T-cell (primary cell): Measurements from ENCODE around the gene GPC5. TPM values are rescaled to one million over a fixed set of nuclear protein-coding genes. Genes with fewer than 3 reads are reported as not detected.
"Not testable (repeated sequence)": the region's sequence is repeated elsewhere in the genome, so short reads cannot be mapped to it uniquely, and the experiment has no call there.

Experiments used
- ATAC-seq, 4 experiments: fragments of 200-7000 bp in 3 of 4; fragments of 150-1000 bp in 1 of 4; cut with Tn5 transposase; replicated peaks in 1 of 4; 1 replicate in 3 of 4; 2 replicates in 1 of 4; pipeline ENCODE4 v1.10.0; 2021; ENCODE audit warnings: moderate library complexity in 3 of 4, mild to moderate bottlenecking in 2 of 4, moderate number of reproducible peaks in 1 of 4
- CTCF ChIA-PET, 2 donors: fragments of 300-600 bp; sonication (Branson Sonifier 250); formaldehyde crosslinking; loops; one replicate each; lab custom pipeline; 2022; ENCODE audit warnings: antibody characterized with exemption in 2 of 2; lab: Charles Lee
- POLR2A ChIA-PET, 2 donors: fragments of 300-600 bp; sonication (Branson Sonifier 250); formaldehyde crosslinking; loops; one replicate each; lab custom pipeline; 2022; ENCODE audit warnings: antibody characterized with exemption in 2 of 2; lab: Charles Lee
- DNase-seq, 35 experiments: peaks; one replicate each; pipeline versions ENCODE4 v3.0.0 to v3.0.0-alpha.2; 2013 to 2023
- H3K27ac ChIP-seq: one replicate; pipeline ENCODE4 v1.5.1; 2013; ENCODE audit warnings: low read length
- H3K27me3 ChIP-seq, 2 experiments: replicated peaks in 1 of 2; 1 replicate in 1 of 2; 2 replicates in 1 of 2; pipeline versions ENCODE4 v1.6.1 to v1.7.0; 2013; ENCODE audit warnings: low read length in 1 of 2, mixed read lengths in 1 of 2; ENCODE audit not compliant: control insufficient read depth in 2 of 2, insufficient read depth in 2 of 2; ENCODE audit errors: extremely low read depth in 1 of 2
- H3K36me3 ChIP-seq, 2 donors: 1 replicate in 1 of 2; 2 replicates in 1 of 2; pipeline versions ENCODE4 v1.6.1 to v1.7.0; 2013; ENCODE audit warnings: low read length in 1 of 2; ENCODE audit not compliant: control insufficient read depth in 2 of 2, insufficient read depth in 1 of 2; ENCODE audit errors: extremely low read depth in 1 of 2
- H3K4me1 ChIP-seq, 2 experiments: 1 replicate in 1 of 2; 2 replicates in 1 of 2; pipeline versions ENCODE4 v1.6.1 to v1.7.0; 2013; ENCODE audit warnings: low read length in 2 of 2, mixed read lengths in 1 of 2; ENCODE audit not compliant: insufficient read depth in 2 of 2, control insufficient read depth in 1 of 2; ENCODE audit errors: extremely low read depth in 1 of 2
- H3K4me3 ChIP-seq, 2 donors: 1 replicate in 1 of 2; 2 replicates in 1 of 2; pipeline versions ENCODE4 v1.5.1 to v1.7.0; 2013; ENCODE audit warnings: mild to moderate bottlenecking in 2 of 2, low read length in 1 of 2, moderate library complexity in 1 of 2; ENCODE audit not compliant: control insufficient read depth in 1 of 2; ENCODE audit errors: extremely low read depth in 1 of 2
- H3K9me3 ChIP-seq: 2 replicates; pipeline ENCODE4 v1.7.0; 2013
- H3K27ac Mint-ChIP-seq, 2 donors: one replicate each; pipeline ENCODE4 v1.8.0; 2020 to 2021; ENCODE audit warnings: mild to moderate bottlenecking in 2 of 2, mixed read lengths in 2 of 2
- H3K27me3 Mint-ChIP-seq, 2 donors: one replicate each; pipeline ENCODE4 v1.8.0; 2021 to 2022; ENCODE audit warnings: mixed read lengths in 2 of 2
- H3K36me3 Mint-ChIP-seq: one replicate; pipeline ENCODE4 v1.8.0; 2021; ENCODE audit warnings: mixed read lengths
- H3K4me1 Mint-ChIP-seq, 3 donors: one replicate each; pipeline ENCODE4 v1.8.0; 2020 to 2022; ENCODE audit warnings: mixed read lengths in 3 of 3, mild to moderate bottlenecking in 1 of 3
- H3K4me3 Mint-ChIP-seq, 3 donors: one replicate each; pipeline ENCODE4 v1.8.0; 2020 to 2022; ENCODE audit warnings: mild to moderate bottlenecking in 3 of 3, mixed read lengths in 3 of 3, moderate library complexity in 3 of 3
- H3K9me3 Mint-ChIP-seq, 3 donors: one replicate each; pipeline ENCODE4 v1.8.0; 2020 to 2022; ENCODE audit warnings: mixed read lengths in 3 of 3
- WGBS: methylation state at CpG from one replicate; pipeline ENCODE4 v1.1.5; 2013; ENCODE audit warnings: missing lambda C conversion rate; ENCODE audit not compliant: insufficient coverage; 5-methylcytosine and 5-hydroxymethylcytosine counted together
- total RNA-seq, 35 experiments: library from RNA in 6 of 35; stranded (reverse) in 6 of 35; fragments of 120-200 nt in 1 of 35; gene quantifications; one replicate each; pipeline versions ENCODE4 v1.2.1 to v1.2.4 and lab custom pipeline; 2013 to 2026

Gene GPC5
- total RNA-seq, 5 donors from 2014 or later (not counting 1 experiment from before 2014, with no cell fraction given), result 0.12 to 0.39 (median 0.26) TPM

DNA sequence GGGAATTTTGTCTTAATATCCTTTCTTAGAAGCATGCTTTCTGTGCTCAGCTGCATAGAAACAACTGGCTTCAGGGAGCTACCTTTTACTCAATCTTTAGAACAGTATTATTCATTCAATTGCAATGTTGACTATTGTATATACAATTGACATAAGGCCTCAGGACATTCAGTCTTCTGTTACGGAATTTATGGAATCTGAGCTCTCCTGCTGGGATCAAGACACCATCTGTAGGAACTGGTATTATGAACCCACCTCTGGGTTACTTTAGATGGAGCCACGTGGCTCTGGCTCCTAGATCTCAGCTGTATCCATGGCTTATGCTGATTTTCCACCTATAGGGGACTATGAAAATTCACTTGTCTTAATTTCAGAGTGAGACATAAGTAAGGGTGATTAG is 1112.0 kb downstream of the GPC5 start:
- H3K4me3 Mint-ChIP-seq, result no peak overlapping the region
- H3K36me3 Mint-ChIP-seq, result no peaks in the 10 kb centered on the region
- no peaks in the 10 kb centered on the region for H3K4me1 Mint-ChIP-seq
- ATAC-seq (no peak), DNase-seq (no peak)
- no peak overlapping the region for H3K27ac Mint-ChIP-seq
- Histone ChIP-seq H3K27me3 (no peaks in the 10 kb centered on the region), H3K36me3 (no peaks in the 10 kb centered on the region), H3K4me3 (no peak overlapping the region), H3K9me3 (peaks cover 3% of the 10 kb centered on the region), H3K4me1 (no peaks in the 10 kb centered on the region), H3K27ac (no peak overlapping the region)
- peaks cover 0 to 13% (median 8%) of the 10 kb centered on the region in 3 donors for H3K9me3 Mint-ChIP-seq
- ChIA-PET CTCF (interaction anchor here in 1 of 2 donors (0.5 kb wide), 1 partner anchor 11 kb away, joined by 3 read pairs; no protein-coding TSS in a partner anchor), POLR2A (no interaction called here)
- H3K27me3 Mint-ChIP-seq, result no peaks in the 10 kb centered on the region
- 43% methylated on average over 1 of the region's 2 CpGs for WGBS

DNA sequence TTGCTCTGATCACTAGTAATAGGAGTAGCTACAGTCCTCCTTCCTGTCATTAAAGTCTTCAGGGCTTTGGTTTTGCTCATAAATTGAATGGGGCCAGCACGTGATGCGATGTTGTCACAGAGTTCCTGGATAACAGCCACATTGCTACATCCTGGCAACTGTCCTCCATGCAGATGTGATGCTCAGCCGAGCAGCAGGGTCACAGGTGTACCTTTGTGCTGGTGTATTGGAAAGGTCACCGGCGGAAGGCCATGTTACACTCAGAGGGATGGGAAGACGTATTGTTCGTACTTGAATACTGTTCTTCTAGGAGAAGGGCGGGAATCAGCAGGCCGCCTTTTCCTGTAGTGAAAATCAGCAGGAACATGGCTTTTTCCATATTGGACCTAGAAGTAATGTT is 1114.4 kb downstream of the GPC5 start:
- Histone ChIP-seq H3K4me1 (no peaks in the 10 kb centered on the region), H3K4me3 (no peak overlapping the region), H3K36me3 (no peaks in the 10 kb centered on the region), H3K27me3 (no peaks in the 10 kb centered on the region), H3K9me3 (peaks cover 3% of the 10 kb centered on the region), H3K27ac (no peak overlapping the region)
- H3K27me3 Mint-ChIP-seq, result no peaks in the 10 kb centered on the region
- H3K36me3 Mint-ChIP-seq, result no peaks in the 10 kb centered on the region
- ATAC-seq (no peak), DNase-seq (no peak)
- H3K4me3 Mint-ChIP-seq, result no peak overlapping the region
- CTCF ChIA-PET, result no interaction called here
- H3K27ac Mint-ChIP-seq, result no peak overlapping the region
- H3K9me3 Mint-ChIP-seq, result peaks cover under 1 to 15% (median 7%) of the 10 kb centered on the region in 3 donors
- WGBS, result 83% methylated on average over 2 of the region's 9 CpGs
- POLR2A ChIA-PET, result no interaction called here
- no peaks in the 10 kb centered on the region for H3K4me1 Mint-ChIP-seq

DNA sequence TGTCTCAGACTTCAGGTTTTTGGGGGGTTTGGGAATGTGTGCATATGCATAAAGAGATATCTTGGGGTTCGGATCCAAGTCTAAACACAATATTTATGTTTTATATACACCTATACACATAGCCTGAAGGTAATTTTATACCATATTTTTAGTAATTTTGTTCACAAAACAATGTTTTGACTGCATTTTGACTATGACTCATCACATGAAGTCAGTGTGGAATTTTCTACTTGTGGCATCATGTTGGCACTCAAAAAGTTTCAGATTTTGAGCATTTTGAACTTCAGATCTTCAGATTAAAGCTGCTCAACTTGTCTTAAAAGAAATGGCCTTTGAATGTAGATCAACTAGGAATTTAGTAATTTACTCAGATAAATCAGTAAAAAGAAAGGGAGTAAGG is 1115.3 kb downstream of the GPC5 start:
- H3K27me3 Mint-ChIP-seq, result no peaks in the 10 kb centered on the region
- no peak overlapping the region for H3K27ac ChIP-seq

DNA sequence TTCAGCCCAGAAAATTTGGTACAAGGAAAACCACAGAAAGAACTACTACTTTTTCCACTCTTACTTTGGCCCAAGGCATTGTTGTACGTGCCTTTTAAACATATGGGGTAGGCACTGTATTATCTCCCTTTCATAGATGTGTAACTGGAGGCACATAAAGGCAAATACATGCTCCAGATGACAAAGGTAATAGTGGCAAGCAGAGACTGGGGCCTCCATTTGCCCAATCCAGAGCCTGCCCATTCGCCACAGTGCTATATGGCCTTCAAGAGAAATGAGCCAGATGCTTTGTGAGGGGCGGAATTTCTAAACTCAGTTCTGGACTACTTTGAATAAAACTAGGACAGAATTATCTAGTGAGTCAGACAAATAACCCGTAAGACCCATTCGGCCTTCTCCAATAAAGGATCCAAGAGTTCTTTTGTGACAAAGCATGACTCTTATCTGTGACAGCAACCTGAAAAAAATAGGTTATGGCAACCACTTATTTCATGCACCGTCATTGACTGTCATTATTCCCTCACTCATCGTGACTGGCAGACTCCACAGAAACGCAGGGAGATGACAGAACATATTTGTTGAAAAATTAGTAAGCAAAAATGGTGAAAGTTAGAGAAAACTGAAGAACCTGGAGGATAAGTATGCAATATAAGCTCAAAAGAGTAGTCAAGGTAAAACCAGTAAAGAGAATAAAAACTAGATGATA is 1116.2 kb downstream of the GPC5 start:
- ATAC-seq (no peak), DNase-seq (no peak)
- H3K36me3 Mint-ChIP-seq, result no peaks in the 10 kb centered on the region
- no peaks in the 10 kb centered on the region for H3K27me3 Mint-ChIP-seq
- no peaks in the 10 kb centered on the region for H3K4me1 Mint-ChIP-seq
- 100% methylated on average over 1 of the region's 8 CpGs for WGBS
- no peaks in the 10 kb centered on the region for H3K4me1 ChIP-seq
- no peaks in the 10 kb centered on the region for H3K36me3 ChIP-seq
- no peaks in the 10 kb centered on the region for H3K27me3 ChIP-seq
- ChIA-PET POLR2A (no interaction called here), CTCF (no interaction called here)
- no peak overlapping the region for H3K4me3 ChIP-seq
- no peak overlapping the region for H3K27ac Mint-ChIP-seq
- H3K4me3 Mint-ChIP-seq, result no peak overlapping the region
- peaks cover 5 to 20% (median 7%) of the 10 kb centered on the region in 3 donors for H3K9me3 Mint-ChIP-seq
- peaks cover 3% of the 10 kb centered on the region for H3K9me3 ChIP-seq
- H3K27ac ChIP-seq, result no peak overlapping the region

More for the DNA sequence above, 1115.3 kb downstream of the GPC5 start:
- Mint-ChIP-seq H3K36me3 (no peaks in the 10 kb centered on the region), H3K4me1 (no peaks in the 10 kb centered on the region), H3K9me3 (peaks cover 5 to 18% (median 10%) of the 10 kb centered on the region in 3 donors), H3K4me3 (no peak overlapping the region), H3K27ac (no peak overlapping the region)
- Histone ChIP-seq H3K4me3 (no peak overlapping the region), H3K36me3 (no peaks in the 10 kb centered on the region), H3K9me3 (peaks cover 3% of the 10 kb centered on the region), H3K27me3 (no peaks in the 10 kb centered on the region), H3K4me1 (no peaks in the 10 kb centered on the region)
- DNase-seq (no peak), ATAC-seq (no peak)
- WGBS, result no CpG with 5 or more reads among the region's 1 CpG
- CTCF ChIA-PET, result no interaction called here
- POLR2A ChIA-PET, result no interaction called here

- H3K27me3 Mint-ChIP-seq, H3K4me1 Mint-ChIP-seq, ATAC-seq, H3K27ac ChIP-seq, H3K4me3 Mint-ChIP-seq, H3K27me3 ChIP-seq, CTCF ChIA-PET, H3K4me3 ChIP-seq, H3K27ac Mint-ChIP-seq, H3K4me1 ChIP-seq, H3K36me3 Mint-ChIP-seq, POLR2A ChIA-PET, H3K36me3 ChIP-seq, H3K9me3 ChIP-seq, DNase-seq: not testable (repeated sequence)
- peaks cover 6 to 20% (median 10%) of the 10 kb centered on the region in 3 donors for H3K9me3 Mint-ChIP-seq
- WGBS, result 80% methylated on average over 1 of the region's 6 CpGs
Observed at GRCh38 chr13:92516878-92517277, 1118.5 kb downstream of the GPC5 start.

GRCh38 chr13:92518622-92519021 is 1120.2 kb downstream of the GPC5 start:
- ATAC-seq, H3K4me3 Mint-ChIP-seq, POLR2A ChIA-PET, H3K4me3 ChIP-seq, H3K36me3 Mint-ChIP-seq, CTCF ChIA-PET, H3K27ac ChIP-seq, H3K36me3 ChIP-seq, H3K27ac Mint-ChIP-seq, H3K27me3 ChIP-seq, H3K27me3 Mint-ChIP-seq, H3K4me1 ChIP-seq, H3K9me3 ChIP-seq, DNase-seq, H3K4me1 Mint-ChIP-seq: not testable (repeated sequence)
- peaks cover 6 to 20% (median 10%) of the 10 kb centered on the region in 3 donors for H3K9me3 Mint-ChIP-seq
- WGBS, result no CpG with 5 or more reads among the region's 2 CpGs
